Natural killer cell treated with Interleukin-12 subunit alpha and Interleukin-12 subunit beta and Interleukin-15 and Interleukin-18, amount 100 ng/mL, for 72 hours (primary cell): Measurements from ENCODE around the gene ABCC3. TPM values are rescaled to one million over a fixed set of nuclear protein-coding genes. Genes with fewer than 3 reads are reported as not detected.
"Not testable (repeated sequence)": the region's sequence is repeated elsewhere in the genome, so short reads cannot be mapped to it uniquely, and the experiment has no call there.

ENCODE experiments used
- ATAC-seq, 2 donors: fragments of 150-1000 bp; cut with Tn5 transposase in 1 of 2; sonication (Bioruptor Pico), chemical (Tn5 transposase) in 1 of 2; 2 replicates each; pipeline ENCODE4 v1.10.0; 2021
- DNase-seq: peaks from one replicate; pipeline ENCODE4 v3.0.0; 2022; ENCODE audit warnings: low spot score
- H3K27ac Mint-ChIP-seq, 2 donors: 1 replicate in 1 of 2; 2 replicates in 1 of 2; pipeline ENCODE4 v1.8.0; 2022; ENCODE audit warnings: mixed read lengths in 2 of 2, mild to moderate bottlenecking in 1 of 2, moderate library complexity in 1 of 2
- H3K27me3 Mint-ChIP-seq, 2 donors: 1 replicate in 1 of 2; 2 replicates in 1 of 2; pipeline ENCODE4 v1.8.0; 2022; ENCODE audit warnings: mixed read lengths in 2 of 2
- H3K36me3 Mint-ChIP-seq: one replicate; pipeline ENCODE4 v1.8.0; 2022; ENCODE audit warnings: mixed read lengths
- H3K4me1 Mint-ChIP-seq, 2 donors: 1 replicate in 1 of 2; 2 replicates in 1 of 2; pipeline ENCODE4 v1.8.0; 2022; ENCODE audit warnings: low read depth in 2 of 2, mixed read lengths in 2 of 2, mild to moderate bottlenecking in 1 of 2
- H3K4me3 Mint-ChIP-seq: one replicate; pipeline ENCODE4 v1.8.0; 2022; ENCODE audit warnings: mixed read lengths
- H3K9me3 Mint-ChIP-seq: 2 replicates; pipeline ENCODE4 v1.8.0; 2022; ENCODE audit warnings: mixed read lengths
- total RNA-seq, 2 donors: library from RNA; stranded (reverse); gene quantifications; one replicate each; pipeline ENCODE4 v1.2.3, GENCODE V29; 2022

The ABCC3 gene
- total RNA-seq, 2 donors from 2014 or later, result not detected

DNA sequence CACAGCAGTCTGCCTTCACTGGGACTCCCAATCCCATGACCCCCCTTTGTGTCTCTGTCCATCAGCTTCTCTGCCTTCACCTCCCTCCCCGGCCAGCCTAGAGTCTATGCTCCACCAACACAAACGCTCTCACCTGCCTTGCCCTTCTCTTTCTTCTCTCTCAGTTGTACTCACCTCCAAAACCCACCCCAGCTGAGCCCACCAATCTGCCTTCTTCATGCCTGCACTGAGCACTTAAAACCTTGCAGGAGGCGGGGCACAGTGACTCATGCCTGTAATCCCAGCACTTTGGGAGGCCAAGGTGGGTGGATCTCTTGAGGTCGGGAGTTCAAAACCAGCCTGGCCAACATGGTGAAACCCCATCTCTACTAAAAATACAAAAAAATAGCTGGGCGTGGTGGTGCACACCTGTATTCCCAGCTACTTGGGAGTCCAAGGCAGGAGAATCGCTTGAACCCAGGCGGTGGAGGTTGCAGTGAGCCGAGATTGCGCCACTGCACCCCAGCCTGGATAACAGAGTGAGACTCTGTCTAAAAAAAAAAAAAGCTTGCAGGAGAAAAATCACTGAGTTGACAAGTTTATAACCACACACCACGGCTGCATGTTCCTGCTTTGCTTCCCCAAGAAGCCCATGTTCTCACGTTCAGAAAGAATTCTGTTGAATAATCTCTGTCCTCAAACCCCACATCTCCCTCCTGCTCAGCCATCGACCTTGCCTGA lies 46.0 kb downstream of the ABCC3 start:
- peaks cover 27 to 32% of the 10 kb centered on the region in 2 donors for H3K27me3 Mint-ChIP-seq
- not testable (repeated sequence) for H3K4me3 Mint-ChIP-seq, DNase-seq, H3K27ac Mint-ChIP-seq, H3K36me3 Mint-ChIP-seq, ATAC-seq, H3K9me3 Mint-ChIP-seq
- peaks cover 10% of the 10 kb centered on the region in 2 donors for H3K4me1 Mint-ChIP-seq

DNA sequence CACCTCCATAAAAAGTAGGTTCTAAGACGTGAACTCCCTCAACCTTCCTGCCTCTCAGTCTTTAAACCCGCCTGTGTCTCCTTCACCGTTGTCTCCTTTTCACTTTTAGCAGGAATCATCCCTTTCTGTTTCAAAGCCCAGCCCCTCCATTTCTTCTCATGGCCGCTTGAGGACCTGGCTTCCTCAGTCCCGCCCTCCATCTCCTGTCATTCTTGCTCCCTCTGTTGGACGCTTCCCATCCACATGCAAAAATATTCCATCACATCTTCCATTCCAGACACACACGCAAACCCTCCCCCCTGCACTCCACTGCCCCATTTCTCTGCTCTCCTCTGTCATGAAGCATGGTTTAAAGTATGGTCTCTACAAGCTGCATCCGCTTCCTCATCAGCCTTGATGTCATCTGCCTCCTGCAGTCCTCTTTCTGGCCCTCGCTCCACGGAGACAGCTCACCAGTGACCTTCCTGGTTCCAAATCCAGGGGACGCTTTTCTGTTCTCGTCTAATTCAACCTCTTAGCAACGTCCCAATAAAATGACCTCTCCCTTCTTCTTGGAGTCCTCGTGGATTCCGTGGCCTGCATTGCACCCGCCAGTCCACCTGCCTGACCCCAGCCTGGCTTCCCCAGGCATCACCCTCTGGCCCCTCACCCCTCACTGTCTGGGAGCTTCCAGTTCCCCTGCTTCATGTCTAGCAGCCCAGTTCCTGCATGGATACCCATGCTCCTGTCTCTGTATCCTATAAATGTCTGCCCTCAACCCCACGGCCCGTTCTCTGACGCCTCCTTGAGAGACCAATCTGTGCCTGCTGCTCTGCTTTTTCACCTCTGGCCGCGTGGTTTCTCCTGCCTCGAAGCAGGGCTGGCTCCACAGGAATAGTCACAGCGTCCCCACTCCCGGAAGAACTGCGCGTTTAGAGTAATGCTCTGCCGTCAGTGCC lies 46.9 kb downstream of the ABCC3 start:
- H3K4me1 Mint-ChIP-seq, result peaks cover 10% of the 10 kb centered on the region in 2 donors
- no peaks in the 10 kb centered on the region for H3K36me3 Mint-ChIP-seq
- no peak for DNase-seq
- no peak overlapping the region for H3K27ac Mint-ChIP-seq
- no peak for ATAC-seq
- H3K9me3 Mint-ChIP-seq, result no peaks in the 10 kb centered on the region
- H3K4me3 Mint-ChIP-seq, result no peak overlapping the region
- peaks cover 27 to 32% of the 10 kb centered on the region in 2 donors for H3K27me3 Mint-ChIP-seq

DNA sequence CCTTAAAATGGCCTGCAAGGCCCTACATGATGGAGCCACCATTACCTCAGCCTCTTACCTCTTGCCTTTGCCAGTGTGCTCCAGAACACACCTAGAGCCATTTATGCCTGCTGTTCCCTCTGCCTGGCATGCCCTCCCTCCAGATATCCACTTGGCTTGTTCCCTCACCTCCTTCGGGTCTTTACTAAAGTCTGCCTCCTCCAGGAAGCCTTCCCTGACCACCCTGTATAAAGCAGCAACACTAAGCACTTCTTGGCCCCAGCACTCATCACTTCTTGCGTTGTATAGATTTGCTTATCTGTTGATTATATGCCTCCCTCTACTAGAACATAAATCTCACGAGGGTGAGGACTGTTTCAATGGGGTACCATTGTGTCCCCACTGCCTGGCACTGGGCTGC lies 47.8 kb downstream of the ABCC3 start:
- Mint-ChIP-seq H3K4me1 (peaks cover 10% of the 10 kb centered on the region in 2 donors), H3K4me3 (no peak overlapping the region), H3K27ac (no peak overlapping the region), H3K9me3 (no peaks in the 10 kb centered on the region), H3K27me3 (peaks cover 27 to 29% of the 10 kb centered on the region in 2 donors), H3K36me3 (no peaks in the 10 kb centered on the region)
- ATAC-seq, result no peak
- DNase-seq, result no peak

DNA sequence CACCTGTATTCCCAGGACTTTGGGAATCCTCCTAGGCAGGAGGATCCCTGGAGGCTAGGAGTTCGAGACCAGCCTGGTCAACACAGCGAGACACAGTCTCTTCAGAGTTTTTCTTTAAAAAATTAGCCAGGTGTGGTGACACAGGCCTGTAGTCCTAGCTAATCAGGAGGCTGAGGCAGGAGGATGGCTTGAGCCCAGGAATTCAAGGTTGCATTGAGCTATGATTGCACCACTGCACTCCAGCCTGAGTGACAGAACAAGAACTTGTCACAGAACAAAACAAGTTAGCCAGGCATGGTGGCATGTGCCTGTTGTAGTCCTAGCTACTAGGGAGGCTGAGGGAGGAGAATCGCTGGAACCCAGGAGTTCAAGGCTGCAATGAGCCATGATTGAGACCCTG lies 48.3 kb downstream of the ABCC3 start:
- H3K27ac Mint-ChIP-seq, result no peak overlapping the region
- no peak overlapping the region for H3K4me3 Mint-ChIP-seq
- H3K36me3 Mint-ChIP-seq, result no peaks in the 10 kb centered on the region
- peaks cover 10% of the 10 kb centered on the region in 2 donors for H3K4me1 Mint-ChIP-seq
- no peak for DNase-seq
- no peaks in the 10 kb centered on the region for H3K9me3 Mint-ChIP-seq
- peaks cover 27 to 29% of the 10 kb centered on the region in 2 donors for H3K27me3 Mint-ChIP-seq
- ATAC-seq, result no peak

DNA sequence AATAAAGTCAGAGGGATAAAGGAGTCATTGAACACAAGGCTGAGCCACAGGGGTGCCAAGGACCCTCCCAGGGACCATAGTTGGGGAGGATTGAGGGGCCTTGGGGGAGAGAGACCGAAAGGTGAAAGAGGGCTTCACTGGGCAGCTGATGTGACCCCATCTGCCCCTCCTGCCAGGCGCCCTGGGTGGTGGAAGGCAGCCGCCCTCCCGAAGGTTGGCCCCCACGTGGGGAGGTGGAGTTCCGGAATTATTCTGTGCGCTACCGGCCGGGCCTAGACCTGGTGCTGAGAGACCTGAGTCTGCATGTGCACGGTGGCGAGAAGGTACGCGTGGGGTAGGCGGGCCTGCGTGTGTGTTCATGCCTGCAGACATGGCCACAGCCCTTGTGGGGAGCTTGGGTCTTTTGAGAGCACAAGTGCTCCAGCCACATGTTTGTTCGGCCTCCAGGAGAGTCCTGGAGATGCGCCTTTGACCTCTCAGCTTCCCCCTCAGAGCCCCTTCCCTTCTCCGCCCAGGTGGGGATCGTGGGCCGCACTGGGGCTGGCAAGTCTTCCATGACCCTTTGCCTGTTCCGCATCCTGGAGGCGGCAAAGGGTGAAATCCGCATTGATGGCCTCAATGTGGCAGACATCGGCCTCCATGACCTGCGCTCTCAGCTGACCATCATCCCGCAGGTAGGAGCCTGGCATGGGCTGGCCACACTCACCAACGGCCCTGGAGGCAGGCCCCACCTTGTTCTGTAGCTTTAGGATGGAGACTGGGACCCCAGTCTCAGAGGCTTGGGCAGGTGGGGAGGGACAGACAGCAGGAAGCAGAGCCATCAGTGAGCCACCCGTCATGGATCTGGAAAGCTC lies 49.0 kb downstream of the ABCC3 start:
- no peaks in the 10 kb centered on the region for H3K36me3 Mint-ChIP-seq
- no peak overlapping the region for H3K4me3 Mint-ChIP-seq

DNA sequence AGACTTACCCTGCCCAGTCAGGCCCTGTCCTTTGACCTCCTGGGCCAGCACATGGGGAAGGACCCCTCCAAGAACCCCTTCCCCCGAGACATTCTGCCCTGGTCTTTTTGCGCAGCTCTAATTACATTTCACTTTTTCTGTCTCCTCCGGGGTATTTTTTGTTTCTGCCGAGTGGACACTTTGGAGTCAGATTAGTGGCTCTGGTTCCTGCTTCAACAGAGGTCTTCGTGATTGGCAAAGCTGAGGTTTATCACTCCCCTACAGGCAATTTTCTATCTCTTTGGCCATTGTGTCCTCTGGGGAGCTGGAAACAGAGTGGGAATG lies 49.6 kb downstream of the ABCC3 start:
- peaks cover 27% of the 10 kb centered on the region in 2 donors for H3K27me3 Mint-ChIP-seq
- DNase-seq (no peak), ATAC-seq (no peak)
- no peaks in the 10 kb centered on the region for H3K36me3 Mint-ChIP-seq
- H3K4me3 Mint-ChIP-seq, result no peak overlapping the region
- no peaks in the 10 kb centered on the region for H3K9me3 Mint-ChIP-seq
- peaks cover 10% of the 10 kb centered on the region in 2 donors for H3K4me1 Mint-ChIP-seq
- H3K27ac Mint-ChIP-seq, result no peak overlapping the region

More for the DNA sequence above, 49.0 kb downstream of the ABCC3 start:
- DNase-seq, result no peak
- ATAC-seq, result no peak
- no peaks in the 10 kb centered on the region for H3K9me3 Mint-ChIP-seq
- H3K4me1 Mint-ChIP-seq, result peaks cover 10% of the 10 kb centered on the region in 2 donors
- no peak overlapping the region for H3K27ac Mint-ChIP-seq
- H3K27me3 Mint-ChIP-seq, result peaks cover 27 to 29% of the 10 kb centered on the region in 2 donors

DNA sequence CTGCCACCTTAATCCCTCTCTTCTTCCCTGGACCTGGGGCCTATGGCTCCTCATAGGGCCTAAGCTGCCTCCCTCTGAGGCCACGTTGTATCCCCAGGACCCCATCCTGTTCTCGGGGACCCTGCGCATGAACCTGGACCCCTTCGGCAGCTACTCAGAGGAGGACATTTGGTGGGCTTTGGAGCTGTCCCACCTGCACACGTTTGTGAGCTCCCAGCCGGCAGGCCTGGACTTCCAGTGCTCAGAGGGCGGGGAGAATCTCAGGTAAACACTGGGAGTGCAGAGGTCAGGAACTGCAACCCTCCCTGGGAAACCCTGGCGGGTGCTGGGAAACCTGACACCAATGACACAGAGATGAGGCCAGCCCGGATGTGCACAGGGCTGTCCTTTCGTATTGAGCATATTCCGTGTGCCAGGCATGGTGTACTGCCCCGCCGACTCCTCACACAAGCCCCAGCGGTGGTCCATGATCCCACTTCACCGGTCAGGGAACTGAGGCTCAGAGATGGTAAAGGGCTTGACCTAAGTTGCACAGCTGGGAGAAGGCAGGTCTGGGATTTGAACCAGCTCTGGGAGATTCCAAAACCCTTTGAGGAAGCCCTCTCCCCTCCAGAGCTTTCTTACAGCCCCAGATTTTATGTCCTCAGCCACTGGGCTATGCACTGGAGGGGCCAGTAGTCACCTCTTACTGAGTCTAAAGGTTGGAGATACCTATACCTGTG lies 50.1 kb downstream of the ABCC3 start:
- DNase-seq (no peak), ATAC-seq (no peak)
- H3K27me3 Mint-ChIP-seq, result peaks cover 23 to 27% of the 10 kb centered on the region in 2 donors
- H3K9me3 Mint-ChIP-seq, result no peaks in the 10 kb centered on the region
- peaks cover 10% of the 10 kb centered on the region in 2 donors for H3K4me1 Mint-ChIP-seq
- H3K4me3 Mint-ChIP-seq, result no peak overlapping the region
- no peak overlapping the region for H3K27ac Mint-ChIP-seq
- no peaks in the 10 kb centered on the region for H3K36me3 Mint-ChIP-seq

DNA sequence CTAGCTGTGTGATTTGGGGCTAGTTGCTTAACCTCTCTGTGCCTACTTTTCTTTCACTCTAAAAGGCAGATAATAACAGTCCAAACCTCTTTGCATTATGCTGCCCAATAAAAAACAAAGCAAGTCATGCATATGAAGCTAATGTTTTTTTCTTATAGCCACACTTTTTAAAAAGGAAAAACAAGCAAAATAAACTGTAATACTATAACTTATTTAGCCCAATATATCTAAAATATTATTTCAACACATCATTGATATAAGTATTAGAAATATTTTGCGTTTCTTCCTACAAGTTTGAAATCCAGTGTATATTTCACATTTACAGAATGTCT lies 50.6 kb downstream of the ABCC3 start:
- Mint-ChIP-seq H3K4me1 (peaks cover 10% of the 10 kb centered on the region in 2 donors), H3K27me3 (peaks cover 20 to 21% of the 10 kb centered on the region in 2 donors), H3K27ac (no peak overlapping the region), H3K36me3 (no peaks in the 10 kb centered on the region), H3K4me3 (no peak overlapping the region), H3K9me3 (no peaks in the 10 kb centered on the region)
- ATAC-seq, result no peak
- DNase-seq, result no peak

DNA sequence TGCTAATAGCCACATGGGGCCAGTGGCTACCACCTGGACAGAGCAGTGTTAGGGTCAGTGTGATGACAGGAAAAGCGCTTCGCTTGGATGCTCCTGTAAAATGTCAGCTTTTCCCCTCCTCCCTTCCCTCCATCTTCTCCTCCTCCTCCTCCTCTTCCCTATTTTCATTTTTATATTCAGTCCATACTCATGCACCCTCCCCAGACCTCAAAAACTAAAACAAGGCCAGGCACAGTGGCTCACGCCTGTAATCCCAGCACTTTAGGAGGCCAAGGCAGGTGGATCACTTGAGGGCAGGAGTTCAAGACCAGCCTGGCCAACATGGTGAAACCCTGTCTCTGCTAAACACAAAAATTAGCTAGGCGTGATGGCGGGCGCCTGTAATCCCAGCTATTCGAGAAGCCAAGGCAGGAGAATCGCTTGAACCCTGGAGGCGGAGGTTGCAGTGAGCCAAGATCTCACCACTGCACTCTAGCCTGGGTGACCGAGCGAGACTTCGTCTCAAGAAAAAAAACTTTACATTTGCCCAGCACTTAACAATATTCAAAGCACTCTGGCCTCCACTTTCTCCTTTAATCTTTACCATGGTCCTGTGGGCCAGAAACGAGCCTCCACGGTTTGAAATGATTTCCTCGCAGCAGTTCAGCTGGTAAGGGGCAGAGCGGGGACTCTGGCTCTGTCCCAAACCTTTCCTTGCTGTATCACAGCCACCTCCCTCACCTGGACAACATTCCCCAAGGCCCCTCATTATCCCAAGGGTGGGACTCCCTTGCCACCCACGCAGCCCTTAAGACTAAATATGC lies 51.2 kb downstream of the ABCC3 start:
- H3K4me3 Mint-ChIP-seq, result no peak overlapping the region
- H3K36me3 Mint-ChIP-seq, result no peaks in the 10 kb centered on the region
- peaks cover 10% of the 10 kb centered on the region in 2 donors for H3K4me1 Mint-ChIP-seq
- no peak overlapping the region for H3K27ac Mint-ChIP-seq
- H3K27me3 Mint-ChIP-seq, result peaks cover 14 to 15% of the 10 kb centered on the region in 2 donors
- DNase-seq (no peak), ATAC-seq (no peak)
- H3K9me3 Mint-ChIP-seq, result no peaks in the 10 kb centered on the region

DNA sequence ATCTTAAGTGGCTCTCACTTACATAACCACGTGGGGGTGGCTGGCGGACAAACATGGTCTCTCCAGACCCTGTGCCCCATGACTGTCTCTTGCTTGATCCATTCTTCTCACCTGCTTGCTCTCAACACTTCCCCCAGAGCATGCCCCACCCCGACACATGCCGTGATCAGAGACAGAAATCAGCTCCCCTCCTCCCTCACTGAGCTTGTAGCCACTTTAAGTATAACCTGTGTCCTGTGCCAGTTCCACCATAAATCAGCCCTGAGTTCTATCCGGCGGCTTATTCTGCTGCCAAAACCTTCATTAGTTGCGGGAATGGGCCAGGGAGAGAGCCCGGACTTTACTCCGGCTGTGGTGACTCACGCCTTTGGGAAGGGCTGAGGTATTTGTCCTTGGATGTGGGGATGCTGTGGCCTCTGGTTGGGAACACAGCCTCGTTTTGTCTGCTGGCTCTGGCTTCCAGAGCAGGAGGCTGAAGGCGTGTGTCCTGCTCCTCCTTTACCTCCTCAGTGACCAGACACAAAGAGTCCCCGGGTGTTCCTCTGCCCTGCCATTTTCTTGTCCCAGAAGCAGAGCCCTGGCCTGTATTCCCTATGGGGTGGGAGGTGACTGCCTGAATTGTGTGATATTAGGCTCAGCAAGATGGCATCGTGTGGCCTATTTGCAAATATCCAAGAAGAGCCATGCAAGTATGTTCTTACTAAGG lies 52.0 kb downstream of the ABCC3 start:
- Mint-ChIP-seq H3K27ac (no peak overlapping the region), H3K36me3 (no peaks in the 10 kb centered on the region), H3K9me3 (no peaks in the 10 kb centered on the region), H3K4me1 (peaks cover 2 to 4% of the 10 kb centered on the region in 2 donors), H3K27me3 (peaks cover 7 to 8% of the 10 kb centered on the region in 2 donors), H3K4me3 (no peak overlapping the region)
- ATAC-seq, result no peak
- DNase-seq, result no peak

DNA sequence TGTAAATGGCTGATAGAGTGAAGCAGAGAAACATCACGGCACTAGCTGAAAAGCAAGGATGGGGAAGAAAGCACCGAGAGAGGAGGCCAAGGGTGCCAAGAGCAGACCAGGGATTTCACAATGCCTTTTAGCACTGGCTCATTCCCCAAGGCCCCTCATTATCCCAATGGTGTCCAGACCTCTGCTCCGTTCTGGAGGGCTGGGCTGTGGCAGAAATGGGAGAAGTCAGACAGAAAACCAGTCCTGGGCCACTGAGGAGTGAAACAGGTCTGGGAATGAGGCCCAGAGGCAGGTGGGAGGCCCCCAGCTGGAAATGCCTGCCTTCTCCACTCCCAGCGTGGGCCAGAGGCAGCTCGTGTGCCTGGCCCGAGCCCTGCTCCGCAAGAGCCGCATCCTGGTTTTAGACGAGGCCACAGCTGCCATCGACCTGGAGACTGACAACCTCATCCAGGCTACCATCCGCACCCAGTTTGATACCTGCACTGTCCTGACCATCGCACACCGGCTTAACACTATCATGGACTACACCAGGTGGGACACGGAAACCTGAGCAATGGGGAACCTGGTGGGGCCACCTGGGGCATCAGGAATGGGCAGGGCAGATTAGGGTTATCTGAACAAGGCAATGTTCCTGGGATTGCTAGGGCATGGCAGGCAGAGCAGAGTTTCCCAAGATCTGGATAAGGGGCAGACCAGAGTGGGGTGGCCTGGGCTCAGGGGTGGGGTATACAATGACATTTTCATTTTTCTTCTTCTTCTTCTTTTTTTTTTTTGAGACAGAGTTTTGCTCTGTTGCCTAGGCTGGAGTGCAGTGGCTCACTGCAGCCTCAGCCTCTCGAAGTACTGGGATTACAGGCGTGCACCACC lies 52.8 kb downstream of the ABCC3 start:
- Mint-ChIP-seq H3K27ac (no peak overlapping the region), H3K4me3 (no peak overlapping the region), H3K4me1 (no peaks in the 10 kb centered on the region), H3K9me3 (no peaks in the 10 kb centered on the region), H3K27me3 (peaks cover 0 to 2% of the 10 kb centered on the region in 2 donors), H3K36me3 (peaks cover 3% of the 10 kb centered on the region)
- DNase-seq (no peak), ATAC-seq (no peak)
